HG03097 (cell line): ENCODE data around the gene ACSL5.

Experiments
- ATAC-seq: cut with Tn5 transposase; IDR thresholded peaks from one replicate; pipeline ENCODE4 v1.9.1; 2021; ENCODE audit not compliant: unreplicated experiment, low FRiP score

Gene ACSL5, protein sequence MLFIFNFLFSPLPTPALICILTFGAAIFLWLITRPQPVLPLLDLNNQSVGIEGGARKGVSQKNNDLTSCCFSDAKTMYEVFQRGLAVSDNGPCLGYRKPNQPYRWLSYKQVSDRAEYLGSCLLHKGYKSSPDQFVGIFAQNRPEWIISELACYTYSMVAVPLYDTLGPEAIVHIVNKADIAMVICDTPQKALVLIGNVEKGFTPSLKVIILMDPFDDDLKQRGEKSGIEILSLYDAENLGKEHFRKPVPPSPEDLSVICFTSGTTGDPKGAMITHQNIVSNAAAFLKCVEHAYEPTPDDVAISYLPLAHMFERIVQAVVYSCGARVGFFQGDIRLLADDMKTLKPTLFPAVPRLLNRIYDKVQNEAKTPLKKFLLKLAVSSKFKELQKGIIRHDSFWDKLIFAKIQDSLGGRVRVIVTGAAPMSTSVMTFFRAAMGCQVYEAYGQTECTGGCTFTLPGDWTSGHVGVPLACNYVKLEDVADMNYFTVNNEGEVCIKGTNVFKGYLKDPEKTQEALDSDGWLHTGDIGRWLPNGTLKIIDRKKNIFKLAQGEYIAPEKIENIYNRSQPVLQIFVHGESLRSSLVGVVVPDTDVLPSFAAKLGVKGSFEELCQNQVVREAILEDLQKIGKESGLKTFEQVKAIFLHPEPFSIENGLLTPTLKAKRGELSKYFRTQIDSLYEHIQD

DNA sequence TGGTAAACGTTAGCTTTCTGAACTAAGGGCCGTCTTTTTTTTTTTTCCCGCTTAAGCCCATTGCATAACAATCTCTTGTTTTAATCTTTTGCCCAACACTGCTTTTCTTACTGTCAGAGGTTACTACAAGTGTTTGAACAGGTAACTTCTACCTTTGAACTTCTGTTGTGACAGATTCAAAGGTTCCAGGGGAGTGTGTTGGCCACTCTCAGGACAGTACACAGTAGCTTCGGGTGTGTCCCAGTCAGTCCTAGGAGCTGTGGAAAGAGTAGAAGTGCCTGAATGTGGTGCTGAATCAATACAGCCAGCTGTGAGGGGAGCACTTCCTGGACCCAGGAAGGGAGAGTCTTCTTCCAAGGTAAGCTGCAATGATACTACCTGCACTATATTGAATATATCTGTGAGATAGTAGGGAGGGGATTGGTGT is at the start of gene ACSL5:
TSS of gene ACSL5 (plus strand) at position 205 of the 427 bp plus-strand sequence. CDS start 20,831 bp downstream, outside the sequence.
- no peak for ATAC-seq

DNA sequence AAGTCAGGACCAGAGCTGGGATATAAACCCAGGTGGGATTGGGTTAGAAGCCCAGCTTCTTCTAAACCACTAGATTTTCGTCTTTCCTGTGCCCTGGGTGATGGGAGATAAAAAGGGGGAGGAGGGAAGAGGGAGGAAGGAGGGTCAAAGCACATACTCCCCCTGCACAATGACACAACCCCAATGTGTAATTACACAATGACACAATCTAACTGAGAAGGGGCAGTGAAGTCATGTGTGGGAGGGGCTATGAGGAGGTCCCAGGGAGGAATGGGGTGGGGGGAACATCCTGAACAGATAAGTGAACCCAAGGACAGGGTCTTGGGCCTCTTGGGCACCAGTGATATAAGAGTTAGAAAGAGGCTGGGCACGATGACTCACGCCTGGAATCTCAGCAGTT is 46.2 kb upstream of the ACSL5 start:
- ATAC-seq, result no peak

DNA sequence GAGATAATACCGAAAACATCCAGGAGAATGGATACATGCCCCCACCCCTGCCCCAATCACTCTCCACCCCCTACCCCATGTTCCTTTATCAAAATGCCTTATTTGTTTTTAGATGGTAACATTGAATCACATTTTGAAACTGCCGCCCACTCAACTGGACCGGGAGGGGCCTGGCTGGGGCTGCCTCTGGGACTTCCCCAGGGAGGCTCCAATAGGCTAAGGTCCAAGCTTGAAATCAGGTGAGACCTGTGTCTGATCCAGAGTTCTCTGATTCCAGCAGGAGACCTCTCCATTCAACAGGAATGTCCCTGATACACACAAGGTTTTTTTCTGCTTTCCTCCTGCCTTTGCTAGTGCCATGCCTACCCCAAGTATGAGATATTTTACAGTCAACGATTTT is 43.8 kb upstream of the ACSL5 start:
- no peak for ATAC-seq

DNA sequence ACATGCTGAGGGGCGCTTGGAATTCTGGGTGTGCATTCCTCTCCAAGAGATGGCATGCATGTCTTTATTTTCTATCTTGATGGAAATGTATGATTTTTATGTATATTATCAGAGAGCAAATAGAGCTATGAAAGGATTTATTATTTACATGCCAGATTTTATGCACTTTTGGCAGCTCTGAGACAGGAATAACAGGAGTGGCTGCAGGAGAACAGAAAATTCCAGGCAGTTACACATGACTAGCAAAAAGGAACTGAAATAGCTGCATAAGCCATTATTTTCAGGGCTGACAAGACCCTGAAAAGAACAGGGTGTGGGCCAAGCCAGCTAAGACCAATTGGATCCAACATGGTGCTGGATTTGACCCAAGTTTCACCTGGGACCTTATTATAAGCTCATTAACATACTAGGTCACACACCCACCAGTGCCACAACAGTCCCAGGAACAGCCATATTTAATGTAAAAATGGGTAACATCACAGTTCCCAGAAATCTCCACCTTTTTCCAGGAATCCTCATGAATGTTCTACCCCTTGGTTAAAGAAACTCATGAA is 43.2 kb upstream of the ACSL5 start:
- ATAC-seq, result no peak

DNA sequence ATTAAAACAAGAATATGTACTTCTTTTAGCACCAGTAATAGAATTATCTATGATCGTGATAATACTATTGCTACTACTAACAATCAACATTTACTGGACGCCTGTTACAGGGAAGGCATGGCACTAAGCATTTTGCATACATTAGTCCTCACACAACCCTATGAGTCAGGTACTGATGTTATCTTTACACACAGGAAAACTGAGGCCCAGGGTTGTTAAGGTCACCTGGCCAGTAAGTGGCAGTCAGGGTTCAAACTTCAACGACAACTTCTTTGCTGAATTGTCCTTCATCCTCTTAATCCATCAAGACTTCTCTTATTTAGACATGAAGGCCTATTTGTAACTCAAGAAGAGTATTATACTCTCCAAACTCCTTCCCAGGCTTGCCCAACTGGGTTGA is 41.9 kb upstream of the ACSL5 start:
- no peak for ATAC-seq

DNA sequence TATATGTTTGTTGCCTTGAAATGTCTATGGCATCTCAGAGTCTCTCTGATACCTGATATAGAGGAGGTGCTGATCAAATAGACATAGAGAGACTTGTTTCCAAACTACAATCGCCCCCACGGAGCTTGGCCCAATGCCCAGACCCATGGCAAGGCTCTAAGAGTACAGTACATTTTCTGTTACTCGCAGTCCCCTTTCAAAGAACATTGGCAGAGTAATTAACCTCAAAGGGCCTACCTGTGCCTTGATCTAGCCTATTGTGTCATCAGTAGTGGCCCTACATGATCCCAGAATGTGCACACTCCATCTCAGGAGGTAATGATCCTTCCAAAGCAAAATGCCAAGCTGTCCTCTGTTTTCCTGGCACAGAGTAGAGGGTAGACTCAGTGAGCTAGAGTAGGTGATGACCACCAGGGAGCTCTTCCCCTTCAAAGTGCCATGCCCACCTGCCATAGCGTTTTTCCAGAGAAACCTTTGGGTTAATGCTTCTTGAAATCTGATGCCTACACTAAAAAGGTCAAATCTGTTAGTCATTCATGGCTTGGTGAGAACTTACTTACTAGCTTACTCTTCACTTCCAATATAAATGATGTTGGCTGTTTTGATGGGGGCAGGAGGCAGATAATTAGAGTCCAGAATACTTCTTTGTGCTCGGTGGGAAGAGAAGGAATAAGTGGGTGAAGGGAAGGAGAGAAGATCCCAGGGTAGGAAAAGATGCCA is 41.2 kb upstream of the ACSL5 start:
- no peak for ATAC-seq

DNA sequence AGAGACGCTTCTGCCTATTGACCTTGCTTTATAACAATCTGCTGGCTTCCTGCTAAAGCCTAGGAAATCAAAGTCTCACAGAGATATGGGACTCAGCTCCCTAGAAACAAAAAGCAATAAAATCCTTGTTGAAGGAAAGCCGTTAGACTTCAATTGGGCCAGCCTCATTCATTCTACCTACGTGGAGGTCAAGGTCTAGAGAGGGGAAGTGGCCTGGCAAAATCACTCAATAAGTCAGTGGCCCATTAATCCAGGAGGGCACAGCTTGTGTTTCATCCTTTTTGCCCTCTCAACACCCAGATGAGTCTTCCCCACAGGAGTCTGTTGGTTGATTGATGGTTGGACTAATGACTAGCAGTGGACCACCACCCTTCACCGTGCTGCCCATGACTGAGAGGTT is 40.5 kb upstream of the ACSL5 start:
- no peak for ATAC-seq

DNA sequence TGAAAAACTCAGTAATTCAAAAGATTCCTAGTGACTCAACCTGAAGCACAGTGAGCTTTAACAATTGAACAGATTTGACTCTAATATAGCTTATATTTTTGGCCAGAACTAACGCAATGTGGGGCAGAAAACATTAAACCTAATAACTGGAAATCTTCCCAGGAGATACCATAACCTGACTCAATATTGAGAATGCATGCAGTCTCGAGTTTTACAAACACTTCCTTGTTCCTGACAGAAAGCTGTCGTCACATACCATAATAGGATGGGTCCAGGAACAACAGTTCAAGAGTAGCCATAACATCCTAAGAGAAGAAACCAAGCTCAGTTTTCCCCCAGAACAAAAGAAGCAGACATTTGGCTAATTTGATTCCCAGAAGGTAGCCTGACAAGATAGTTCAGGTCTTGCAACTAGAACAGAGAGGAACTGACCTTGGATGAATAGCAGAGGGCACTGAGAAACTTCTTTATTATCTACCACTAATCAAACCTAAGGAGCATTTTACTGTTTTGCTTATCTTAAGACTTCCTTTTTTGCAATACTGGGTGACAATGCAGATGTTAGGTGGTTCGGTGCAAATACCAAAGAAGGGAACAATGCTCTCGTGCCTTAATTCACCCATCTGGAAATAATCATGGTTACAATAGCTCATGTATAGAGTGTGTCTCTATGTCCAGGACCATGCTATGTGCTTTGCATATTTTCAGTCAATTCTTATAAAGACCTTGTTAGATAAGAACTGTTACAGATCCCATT is 38.6 kb upstream of the ACSL5 start:
- ATAC-seq, result no peak

DNA sequence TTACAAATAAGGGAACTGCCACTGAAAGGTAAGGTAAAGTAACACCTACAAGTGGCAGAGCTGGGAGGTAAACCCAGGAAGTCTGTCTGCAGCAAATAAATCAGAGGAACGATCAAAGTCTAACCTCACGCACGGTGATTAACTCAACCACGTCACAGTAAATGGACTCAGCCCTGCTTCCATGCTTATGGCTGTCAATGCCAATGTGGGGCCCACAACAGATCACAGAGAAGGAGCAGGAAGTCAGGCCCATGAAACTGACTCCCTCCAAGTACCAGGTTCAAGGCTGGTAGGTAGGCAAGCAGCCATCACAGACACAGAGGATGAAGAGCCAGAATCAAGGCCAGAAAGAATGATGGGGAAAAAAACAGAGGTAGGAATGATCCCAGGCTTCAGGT is 38.0 kb upstream of the ACSL5 start:
- ATAC-seq, result no peak

DNA sequence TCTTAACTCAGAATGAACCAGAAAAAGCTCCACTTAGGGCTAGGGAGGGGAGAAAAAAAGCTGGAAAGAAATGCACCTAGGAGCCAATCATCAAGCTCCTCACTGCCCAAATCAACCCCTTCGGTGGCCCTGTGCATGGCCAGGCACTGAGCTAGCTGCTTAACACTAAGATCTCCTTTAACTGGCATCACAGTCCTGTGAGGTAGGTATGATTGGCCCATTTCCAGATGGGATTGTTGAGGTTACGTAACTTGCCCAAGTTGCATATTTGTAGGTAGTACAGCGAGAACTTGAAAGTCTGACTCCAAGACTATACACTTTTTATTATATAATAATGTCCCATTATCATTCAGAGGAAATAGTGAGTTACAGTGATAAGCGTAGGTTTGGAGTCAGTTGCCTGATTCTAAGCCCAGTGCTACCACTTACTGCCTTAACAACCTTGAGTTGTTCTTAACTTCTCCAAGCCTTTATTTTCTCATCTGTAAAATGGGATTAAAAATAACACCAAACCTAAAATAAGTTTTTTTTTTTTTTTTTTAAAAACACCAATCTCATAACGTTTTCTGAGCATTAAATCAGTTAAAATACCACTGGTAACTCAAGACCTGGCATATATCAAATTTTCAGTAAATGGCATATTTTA is 37.2 kb upstream of the ACSL5 start:
- ATAC-seq, result no peak

DNA sequence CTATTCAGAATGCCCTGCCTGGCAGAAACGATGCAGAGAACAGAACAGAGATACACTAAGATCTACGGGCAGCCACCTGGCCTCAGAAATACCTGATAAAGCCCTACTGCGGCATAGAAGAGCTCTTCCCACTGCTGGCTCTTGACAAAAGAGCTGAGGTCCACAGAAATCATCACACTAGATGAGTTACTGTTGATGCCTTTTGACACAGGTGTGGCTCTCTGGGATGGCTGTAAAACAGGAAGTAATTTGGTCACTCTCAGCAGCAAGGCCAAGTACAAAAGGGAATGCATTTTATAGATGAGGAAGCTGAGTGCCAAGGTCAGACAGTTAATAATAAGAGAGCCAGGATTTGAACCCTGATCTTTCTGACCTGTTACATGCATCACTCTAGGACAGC is 35.0 kb upstream of the ACSL5 start:
- no peak for ATAC-seq

DNA sequence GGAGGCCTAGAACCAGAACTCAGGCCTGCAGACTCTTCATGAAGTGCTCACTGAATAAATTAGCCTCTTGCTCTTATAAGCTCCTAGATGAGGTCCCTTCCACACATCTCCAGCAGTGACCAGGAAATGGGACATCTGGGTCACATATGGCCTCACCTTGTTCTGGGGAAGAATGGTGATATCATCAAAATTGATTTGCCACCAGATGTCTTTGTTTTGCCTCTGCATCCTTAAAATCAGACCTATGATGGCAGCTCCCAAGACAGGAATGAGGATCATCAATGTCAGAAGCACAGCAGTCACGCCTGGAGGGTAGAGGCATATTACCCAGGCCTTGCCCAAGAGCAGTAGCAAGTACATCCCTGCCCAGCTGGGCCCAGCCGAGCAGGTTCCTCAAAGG is 33.3 kb upstream of the ACSL5 start:
- no peak for ATAC-seq

DNA sequence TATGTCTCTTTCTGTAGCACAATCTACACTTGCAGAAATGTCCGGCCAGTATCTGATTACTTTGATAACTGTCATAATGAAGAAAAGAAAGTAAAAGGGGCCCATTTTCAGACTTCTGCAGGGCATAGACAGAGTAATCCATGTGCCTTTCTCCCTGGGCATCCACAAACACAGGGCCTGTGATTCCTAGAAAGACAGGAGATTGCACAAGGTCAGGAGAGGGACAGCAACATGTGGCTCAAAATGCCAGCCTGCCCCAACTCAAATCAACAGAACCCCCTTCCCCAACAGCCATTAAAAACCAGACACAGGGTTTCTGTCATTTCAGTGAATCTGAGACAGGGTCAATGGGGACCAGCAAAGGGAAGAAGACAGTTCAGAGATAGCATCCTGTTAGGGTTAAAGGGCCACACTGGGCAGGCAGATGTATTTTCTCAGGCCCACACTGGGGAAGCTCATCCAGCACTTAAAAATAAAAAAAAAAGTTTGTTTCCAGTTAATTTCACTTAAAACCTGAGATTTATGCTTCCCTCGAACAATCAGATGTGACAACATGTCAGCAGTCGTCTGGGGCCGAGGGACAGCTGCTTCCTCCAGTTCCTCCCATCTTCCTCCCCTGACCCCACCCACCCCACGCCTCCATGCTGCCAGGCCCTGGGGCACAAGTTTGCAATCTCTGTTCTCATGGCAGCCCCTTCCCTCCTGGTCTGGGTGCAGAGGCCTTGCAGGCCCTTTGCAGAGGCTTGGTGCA is 30.7 kb upstream of the ACSL5 start:
- ATAC-seq, result no peak

DNA sequence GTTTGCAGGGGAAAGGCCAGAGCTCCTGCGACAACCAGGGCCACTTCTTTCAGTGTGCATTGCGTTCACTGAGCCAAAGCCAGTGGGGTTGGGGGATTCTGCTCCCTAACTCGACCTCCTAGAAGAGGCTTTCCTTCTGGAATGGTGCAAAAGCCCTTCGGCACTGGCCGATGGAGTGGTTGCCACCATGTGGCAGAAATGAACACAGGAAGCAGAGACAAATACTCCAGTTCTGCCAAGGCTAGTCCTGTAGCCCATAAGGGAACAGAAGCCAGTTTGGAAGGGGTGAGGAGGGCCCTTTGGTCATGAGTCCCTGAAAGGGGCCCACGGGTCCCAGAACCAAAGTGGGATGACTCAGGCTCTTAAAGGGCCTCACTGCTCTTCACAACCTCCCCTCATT is 29.7 kb upstream of the ACSL5 start:
- no peak for ATAC-seq

DNA sequence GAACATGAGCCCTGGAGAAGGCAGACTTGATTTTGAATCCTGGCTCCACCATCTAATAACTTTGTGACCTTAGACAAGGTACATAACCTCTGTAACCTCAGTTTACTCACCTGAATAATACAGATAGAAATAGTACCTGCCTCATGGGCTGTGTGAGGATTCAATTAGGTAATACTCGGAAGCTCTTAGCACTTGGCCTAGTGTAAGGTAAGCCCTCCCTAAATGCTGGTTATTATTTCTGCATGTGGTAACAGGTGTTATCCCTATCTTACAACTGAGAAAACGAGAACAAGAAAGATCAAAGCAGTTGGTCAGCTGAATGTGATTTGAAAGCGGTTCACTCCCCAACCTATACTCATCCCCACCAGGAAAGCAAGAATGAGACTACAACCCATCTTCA is 28.7 kb upstream of the ACSL5 start:
- no peak for ATAC-seq

DNA sequence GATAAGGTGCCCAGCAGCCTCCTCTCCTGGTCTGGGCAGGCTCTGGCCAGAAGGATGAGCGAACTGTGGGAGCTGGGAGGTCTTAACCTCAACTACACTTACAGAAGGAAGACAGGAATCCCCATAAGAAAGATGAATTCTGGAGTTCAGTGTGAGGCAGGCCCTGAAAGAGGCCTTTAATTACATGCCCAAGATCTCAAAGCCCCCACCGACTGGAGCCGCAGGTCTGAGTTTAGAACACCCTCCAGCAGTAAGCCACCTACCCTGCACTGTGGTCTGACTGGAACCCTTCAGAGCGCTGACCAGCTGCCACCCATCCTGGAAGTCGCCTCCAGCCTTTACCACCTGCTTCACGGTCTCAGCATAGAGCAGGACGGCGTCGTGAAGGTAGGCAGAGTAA is 28.2 kb upstream of the ACSL5 start:
- ATAC-seq, result no peak

DNA sequence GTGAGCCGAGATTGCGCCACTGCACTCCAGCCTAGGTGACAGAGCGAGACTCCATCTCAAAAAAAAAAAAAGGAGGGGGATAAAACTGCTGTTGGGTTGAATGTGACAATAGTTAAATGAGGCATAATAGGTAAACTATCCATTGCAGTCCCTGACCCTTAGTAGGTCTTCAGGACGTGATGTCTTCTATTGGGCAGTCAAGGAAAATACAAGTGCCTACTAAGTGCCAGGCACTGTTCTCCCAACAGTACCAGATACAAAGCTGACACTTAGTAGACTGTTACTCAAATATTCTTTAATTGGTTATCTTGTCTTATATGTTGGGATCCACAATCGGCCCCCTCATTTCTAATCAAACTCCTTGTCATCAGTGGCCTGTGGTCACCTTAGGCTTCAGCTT is 27.1 kb upstream of the ACSL5 start:
- no peak for ATAC-seq

DNA sequence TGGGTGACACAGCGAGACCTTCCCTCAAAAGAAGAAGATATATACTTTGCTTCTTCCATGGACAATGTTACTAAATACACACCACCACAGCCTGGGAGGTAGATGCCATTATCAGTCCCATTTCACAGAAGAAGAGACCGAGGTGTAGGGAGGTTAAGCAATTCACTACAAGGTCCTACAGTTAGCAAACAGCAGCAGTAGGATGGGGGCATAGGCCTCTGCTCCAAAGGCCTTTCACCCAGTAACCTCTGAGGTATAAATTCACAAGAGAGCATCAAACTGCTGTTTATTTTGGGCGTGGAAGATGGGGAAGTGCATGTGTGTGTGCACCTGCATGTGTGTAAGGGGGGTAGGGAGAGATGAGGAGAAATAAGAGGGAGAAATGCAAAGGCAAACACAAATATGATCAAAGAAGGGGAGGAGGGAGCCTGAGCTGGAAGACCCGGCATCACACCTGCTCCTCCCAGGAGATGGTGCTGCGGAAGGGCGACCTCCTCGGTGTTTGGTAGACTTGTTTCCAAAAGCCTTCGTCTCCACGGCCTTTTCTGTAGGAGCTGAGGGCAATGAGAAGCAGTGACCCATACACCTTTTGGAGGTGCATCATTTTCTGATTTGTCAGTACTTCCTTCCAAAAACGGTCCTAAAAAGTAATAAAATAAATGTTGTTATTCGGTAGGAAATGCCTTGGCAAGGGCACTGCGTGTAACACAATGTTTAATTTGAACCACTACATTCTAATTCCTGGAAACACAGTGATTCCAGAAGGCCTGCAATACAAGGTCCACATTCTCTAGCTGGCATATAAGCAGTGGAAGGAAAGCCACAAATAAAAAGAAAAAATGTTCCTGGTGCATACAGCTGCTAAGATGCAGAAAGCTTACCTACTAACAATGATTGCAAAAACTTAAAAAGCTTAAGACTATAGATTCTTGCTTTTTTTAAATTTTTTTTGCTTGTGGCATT is 25.9 kb upstream of the ACSL5 start:
- ATAC-seq, result no peak
